NCI-H2196 treated with DMSO at 0.1 percent for 48 hours (cell line): Measurements from ENCODE around the gene UQCRC2.
"Not testable (repeated sequence)": the region's sequence is repeated elsewhere in the genome, so short reads cannot be mapped to it uniquely, and the experiment has no call there.

Experiments
- DNase-seq: peaks from one replicate; lab custom pipeline; 2025; ENCODE audit not compliant: unreplicated experiment; lab: John Stamatoyannopoulos, UW

Gene UQCRC2

GRCh38 chr16:21952793-21953540 is at the start of gene UQCRC2:
Gene UQCRC2 (plus strand): TSS chr16:21953361. CDS start chr16:21953424, 63 bp downstream.
- DNase-seq: peak; percentile 95

- DNase-seq: not testable (repeated sequence)
Measured at GRCh38 chr16:21932650-21933049, 20.5 kb upstream of the UQCRC2 start.

- not testable (repeated sequence) for DNase-seq
Measured at GRCh38 chr16:21933316-21933715, 19.8 kb upstream of the UQCRC2 start.

GRCh38 chr16:21933790-21934189 is 19.4 kb upstream of the UQCRC2 start:
- not testable (repeated sequence) for DNase-seq

- DNase-seq: not testable (repeated sequence)
Measured at GRCh38 chr16:21936216-21936615, 16.9 kb upstream of the UQCRC2 start.

- no peak for DNase-seq
Measured at GRCh38 chr16:21937336-21937829, 15.8 kb upstream of the UQCRC2 start.

- no peak for DNase-seq
Measured at GRCh38 chr16:21940570-21940969, 12.6 kb upstream of the UQCRC2 start.

GRCh38 chr16:21943571-21943970 is 9.6 kb upstream of the UQCRC2 start:
- DNase-seq: no peak

- no peak for DNase-seq
Measured at GRCh38 chr16:21946889-21947635, 6.1 kb upstream of the UQCRC2 start.

- DNase-seq: no peak
Measured at GRCh38 chr16:21949713-21950260, 3.4 kb upstream of the UQCRC2 start.

GRCh38 chr16:21950782-21951521 is 2.2 kb upstream of the UQCRC2 start:
- DNase-seq: no peak

- peak; percentile 40 for DNase-seq
Measured at GRCh38 chr16:21952040-21952792, 945 bp upstream of the UQCRC2 start.

- no peak for DNase-seq
Measured at GRCh38 chr16:21953541-21953902, 361 bp downstream of the UQCRC2 start.

- no peak for DNase-seq
Measured at GRCh38 chr16:21957714-21958346, 4.7 kb downstream of the UQCRC2 start.

GRCh38 chr16:21959050-21959449 is 5.9 kb downstream of the UQCRC2 start:
- DNase-seq: no peak

GRCh38 chr16:21962475-21962874 is 9.3 kb downstream of the UQCRC2 start:
- DNase-seq: no peak

- no peak for DNase-seq
Measured at GRCh38 chr16:21963887-21964286, 10.7 kb downstream of the UQCRC2 start.

- DNase-seq: no peak
Measured at GRCh38 chr16:21964353-21964752, 11.2 kb downstream of the UQCRC2 start.

GRCh38 chr16:21971856-21972255 is 18.7 kb downstream of the UQCRC2 start:
- DNase-seq: no peak

- DNase-seq: no peak
Measured at GRCh38 chr16:21973945-21974344, 20.8 kb downstream of the UQCRC2 start.
